ENCODE data around the gene GRID1. TPM values are rescaled to one million over a fixed set of nuclear protein-coding genes. Genes with fewer than 3 reads are reported as not detected.

The GRID1 gene
- polyA plus RNA-seq, 1 donor (not counting 4 experiments of a cell fraction or from before 2014, with no cell fraction given): 0.01 TPM

DNA sequence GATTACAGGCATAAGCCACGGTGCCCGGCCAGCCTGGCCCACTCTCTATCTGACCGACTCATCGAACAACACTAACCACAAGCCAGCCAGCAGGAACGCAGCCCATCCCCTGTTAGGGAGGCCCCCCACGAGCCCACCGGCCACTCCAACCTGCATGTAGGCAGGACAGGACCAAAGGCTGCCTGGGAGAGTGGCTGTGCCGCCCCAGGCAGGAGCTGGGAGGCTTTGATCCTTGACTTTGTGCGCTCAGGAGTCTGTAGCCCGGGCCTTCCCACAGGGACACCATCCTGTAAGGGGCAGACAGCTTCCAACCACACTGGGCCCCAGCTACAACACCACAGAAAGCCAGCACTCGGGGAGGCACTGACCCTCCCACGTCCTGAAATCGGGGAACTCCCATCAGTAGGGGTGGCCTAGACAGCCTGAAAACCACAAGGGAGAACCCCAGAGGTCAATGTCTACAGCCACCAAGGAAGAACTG lies 29.4 kb downstream of the GRID1 start:
- no peak for TF ChIP-seq CTCF (optimal IDR thresholded peaks at IDR 0.05 in 1 of 3, IDR thresholded peaks at IDR 0.05 in 1 of 3, conservative IDR thresholded peaks at IDR 0.05 in 1 of 3; ENCODE audit: extremely low read depth in 1 of 3, insufficient read depth in 2 of 3, low read length in 3 of 3)
- no peak for TF ChIP-seq EZH2 (IDR thresholded peaks at IDR 0.05; ENCODE audit: low read length)
- Histone ChIP-seq H3K9ac (ENCODE audit: control insufficient read depth, extremely low read depth, insufficient read depth, low read length) (no peak overlapping the region), H3K9me3 (ENCODE audit: control insufficient read depth, low read depth, low read length) (no peaks in the 10 kb centered on the region), H3K36me3 (ENCODE audit: control insufficient read depth in 2 of 2, extremely low read depth in 1 of 2, insufficient read depth in 2 of 2, low read length in 2 of 2) (no peaks in the 10 kb centered on the region), H4K20me1 (ENCODE audit: control insufficient read depth, extremely low read depth, insufficient read depth, low read length) (no peaks in the 10 kb centered on the region), H3K27ac (ENCODE audit: control insufficient read depth, insufficient read depth, low read length) (no peak overlapping the region), H3K27me3 (ENCODE audit: control insufficient read depth, extremely low read depth, insufficient read depth, low read length) (peaks cover 4% of the 10 kb centered on the region), H3K9me1 (ENCODE audit: control insufficient read depth, extremely low read depth, insufficient read depth, low read length) (no peaks in the 10 kb centered on the region), H3K4me2 (ENCODE audit: control insufficient read depth, extremely low read depth, insufficient read depth, low read depth, low read length) (no peak overlapping the region), H2AFZ (ENCODE audit: control insufficient read depth, low read length) (no peak overlapping the region), H3K4me1 (ENCODE audit: control insufficient read depth, extremely low read depth, insufficient read depth, low read length) (no peaks in the 10 kb centered on the region), H3K4me3 (ENCODE audit: control insufficient read depth in 2 of 3, extremely low read depth in 1 of 3, insufficient read depth in 2 of 3, low read depth in 1 of 3, low read length in 3 of 3) (no peak overlapping the region), H3K79me2 (ENCODE audit: control insufficient read depth, insufficient read depth, low read length) (no peaks in the 10 kb centered on the region)
- no peak for FAIRE-seq
- dilution Hi-C loops (cut with MboI; ENCODE audit: extremely low pct_ligation_motif_present, low sequenced_read_pairs): no loop called here
- DNase-seq (ENCODE audit: low read depth, low spot score): no peak

DNA sequence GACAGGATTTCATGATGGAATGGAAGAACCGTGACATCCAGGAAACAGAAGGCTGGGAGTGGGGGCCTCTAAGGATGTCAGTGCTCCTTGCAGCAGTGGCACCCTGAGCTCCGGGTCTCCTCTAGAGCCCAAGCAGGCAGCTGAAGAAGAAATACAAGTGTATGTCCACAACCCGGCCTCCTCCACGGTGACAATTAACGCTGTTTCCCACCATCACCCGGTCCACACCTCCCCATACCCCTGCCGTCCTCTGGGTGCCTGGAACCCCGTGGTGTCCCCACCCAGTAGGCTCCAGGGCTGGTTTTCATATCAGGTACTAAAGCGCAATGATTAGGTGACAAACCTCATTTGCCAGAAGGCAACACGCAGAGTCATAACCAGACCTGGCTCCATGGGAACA lies 30.3 kb downstream of the GRID1 start:
- no peaks in the 10 kb centered on the region for H3K4me1 ChIP-seq (ENCODE audit: control insufficient read depth, extremely low read depth, insufficient read depth, low read length)
- no peaks in the 10 kb centered on the region for H3K9me1 ChIP-seq (ENCODE audit: control insufficient read depth, extremely low read depth, insufficient read depth, low read length)
- H3K27me3 ChIP-seq (ENCODE audit: control insufficient read depth, extremely low read depth, insufficient read depth, low read length): peaks cover 4% of the 10 kb centered on the region
- TF ChIP-seq CTCF (optimal IDR thresholded peaks at IDR 0.05 in 1 of 3, IDR thresholded peaks at IDR 0.05 in 1 of 3, conservative IDR thresholded peaks at IDR 0.05 in 1 of 3; ENCODE audit: extremely low read depth in 1 of 3, insufficient read depth in 2 of 3, low read length in 3 of 3) (no peak), EZH2 (IDR thresholded peaks at IDR 0.05; ENCODE audit: low read length) (no peak)
- H3K9ac ChIP-seq (ENCODE audit: control insufficient read depth, extremely low read depth, insufficient read depth, low read length): no peak overlapping the region
- no peak overlapping the region for H2AFZ ChIP-seq (ENCODE audit: control insufficient read depth, low read length)
- no peaks in the 10 kb centered on the region for H3K36me3 ChIP-seq (ENCODE audit: control insufficient read depth in 2 of 2, extremely low read depth in 1 of 2, insufficient read depth in 2 of 2, low read length in 2 of 2)
- no peak overlapping the region for H3K27ac ChIP-seq (ENCODE audit: control insufficient read depth, insufficient read depth, low read length)
- DNase-seq (ENCODE audit: low read depth, low spot score) (no peak), FAIRE-seq (no peak)
- no peaks in the 10 kb centered on the region for H3K9me3 ChIP-seq (ENCODE audit: control insufficient read depth, low read depth, low read length)
- H4K20me1 ChIP-seq (ENCODE audit: control insufficient read depth, extremely low read depth, insufficient read depth, low read length): no peaks in the 10 kb centered on the region
- H3K79me2 ChIP-seq (ENCODE audit: control insufficient read depth, insufficient read depth, low read length): no peaks in the 10 kb centered on the region
- no peak overlapping the region for H3K4me3 ChIP-seq (ENCODE audit: control insufficient read depth in 2 of 3, extremely low read depth in 1 of 3, insufficient read depth in 2 of 3, low read depth in 1 of 3, low read length in 3 of 3)
- no peak overlapping the region for H3K4me2 ChIP-seq (ENCODE audit: control insufficient read depth, extremely low read depth, insufficient read depth, low read depth, low read length)
- dilution Hi-C loops (cut with MboI; ENCODE audit: extremely low pct_ligation_motif_present, low sequenced_read_pairs): no loop called here
